Lower leg skin (tissue), 4 donors: Measurements from ENCODE around the gene ZNF57. TPM values are rescaled to one million over a fixed set of nuclear protein-coding genes. Genes with fewer than 3 reads are reported as not detected.
A peak's percentile ranks its signal among the peaks of the same experiment; 100 is the strongest.
"Not testable (repeated sequence)": the region's sequence is repeated elsewhere in the genome, so short reads cannot be mapped to it uniquely, and the experiment has no call there.

Source experiments
- DNase-seq, 2 donors: peaks; one replicate each; pipeline ENCODE4 v3.0.0-alpha.2; 2019; ENCODE audit warnings: low spot score in 2 of 2
- H3K4me3 ChIP-seq: fragments of 200-600 bp; sonication (generic); 2 replicates; pipeline ENCODE4 v1.5.1; 2017; ENCODE audit warnings: mild to moderate bottlenecking, low read depth; ENCODE audit not compliant: poor library complexity, severe bottlenecking
- POLR2A ChIP-seq, 2 donors: fragments of 450-650 bp; IDR thresholded peaks; one replicate each; pipeline ENCODE4 v1.6.1; 2016 to 2017; ENCODE audit warnings: antibody characterized with exemption in 2 of 2, mild to moderate bottlenecking in 1 of 2, moderate library complexity in 1 of 2
- WGBS, 2 donors: methylation state at CpG; one replicate each; pipeline ENCODE4 v1.1.5; 2018; 5-methylcytosine and 5-hydroxymethylcytosine counted together
- intact Hi-C: fragments of 100-400 bp; cut with DNase I; formaldehyde crosslinking; loops from one replicate; pipeline ENCODE4 v1.15.0; 2023; ENCODE audit warnings: low total_unique reads
- total RNA-seq, 4 donors: library from RNA; depleted of rRNA; stranded (reverse); fragments of >200 nt; gene quantifications; one replicate each; pipeline ENCODE4 v1.1.0, GENCODE V29; 2016
- TF ChIP-seq, protein P1 (sequence below), 3 donors: fragments of 450-650 bp; IDR thresholded peaks; one replicate each; pipeline ENCODE4 v1.5.1; 2016; ENCODE audit warnings: antibody characterized with exemption in 3 of 3, mild to moderate bottlenecking in 3 of 3, moderate library complexity in 2 of 3

The ZNF57 gene
- total RNA-seq, 4 donors from 2014 or later: 21.0 to 33.9 (median 29.2) TPM

DNA sequence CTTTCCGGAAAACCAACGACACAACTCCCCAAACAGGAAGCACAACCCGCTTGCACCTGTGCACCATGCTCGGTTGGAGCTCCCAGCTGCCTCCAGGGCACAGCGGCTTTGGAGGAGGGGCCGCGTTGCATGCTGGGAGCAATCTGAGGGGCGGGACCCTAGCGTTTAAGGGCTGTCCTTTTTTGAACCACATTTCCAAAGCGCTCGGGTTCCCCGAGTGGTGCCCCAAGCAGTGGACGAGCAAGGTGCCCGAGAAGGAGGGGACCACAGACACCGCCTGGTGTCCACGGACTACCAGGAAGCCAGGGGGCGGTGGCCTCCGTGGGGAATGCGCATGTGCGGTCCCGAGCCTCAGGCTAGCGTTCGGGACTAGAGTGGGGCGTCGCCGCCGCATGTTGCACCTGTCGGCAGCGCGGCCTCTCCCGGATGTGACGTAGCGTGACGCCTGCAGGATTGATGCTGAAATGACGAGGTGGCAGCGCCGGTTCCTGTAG is 11.9 kb upstream of the ZNF57 start:
- TF ChIP-seq, protein P1, sequence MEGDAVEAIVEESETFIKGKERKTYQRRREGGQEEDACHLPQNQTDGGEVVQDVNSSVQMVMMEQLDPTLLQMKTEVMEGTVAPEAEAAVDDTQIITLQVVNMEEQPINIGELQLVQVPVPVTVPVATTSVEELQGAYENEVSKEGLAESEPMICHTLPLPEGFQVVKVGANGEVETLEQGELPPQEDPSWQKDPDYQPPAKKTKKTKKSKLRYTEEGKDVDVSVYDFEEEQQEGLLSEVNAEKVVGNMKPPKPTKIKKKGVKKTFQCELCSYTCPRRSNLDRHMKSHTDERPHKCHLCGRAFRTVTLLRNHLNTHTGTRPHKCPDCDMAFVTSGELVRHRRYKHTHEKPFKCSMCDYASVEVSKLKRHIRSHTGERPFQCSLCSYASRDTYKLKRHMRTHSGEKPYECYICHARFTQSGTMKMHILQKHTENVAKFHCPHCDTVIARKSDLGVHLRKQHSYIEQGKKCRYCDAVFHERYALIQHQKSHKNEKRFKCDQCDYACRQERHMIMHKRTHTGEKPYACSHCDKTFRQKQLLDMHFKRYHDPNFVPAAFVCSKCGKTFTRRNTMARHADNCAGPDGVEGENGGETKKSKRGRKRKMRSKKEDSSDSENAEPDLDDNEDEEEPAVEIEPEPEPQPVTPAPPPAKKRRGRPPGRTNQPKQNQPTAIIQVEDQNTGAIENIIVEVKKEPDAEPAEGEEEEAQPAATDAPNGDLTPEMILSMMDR (IDR thresholded peaks at IDR 0.05): no peak
- TF ChIP-seq POLR2A (IDR thresholded peaks at IDR 0.05): no peak
- no peak overlapping the region for H3K4me3 ChIP-seq
- no peak for DNase-seq
- WGBS, 2 donors: 44 to 56% methylated on average over 7 to 36 of the region's 37 CpGs
- intact Hi-C loops: no loop called here

DNA sequence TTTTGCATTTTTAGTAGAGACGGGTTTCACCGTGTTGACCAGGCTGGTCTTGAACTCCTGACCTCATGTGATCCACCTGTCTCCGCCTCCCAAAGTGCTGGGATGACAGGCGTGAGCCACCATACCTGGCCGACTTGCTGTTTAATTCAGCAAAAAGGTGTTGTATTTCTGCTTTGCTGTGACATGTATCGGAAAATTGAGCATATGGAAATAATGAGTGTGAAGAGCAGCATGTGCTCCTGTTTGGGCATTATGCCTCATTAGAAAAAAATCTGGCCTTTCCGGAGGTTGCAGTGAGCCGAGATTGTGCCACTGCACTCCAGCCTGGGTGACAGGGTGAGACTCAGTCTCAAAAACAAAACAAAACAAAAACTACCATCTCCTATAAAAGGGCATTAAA is 10.2 kb upstream of the ZNF57 start:
- H3K4me3 ChIP-seq, intact Hi-C loops: not testable (repeated sequence)
- WGBS, 2 donors: 35 to 42% methylated on average over 8 of the region's 8 CpGs
- DNase-seq: peak in 1 of 2 donors; percentile 34

DNA sequence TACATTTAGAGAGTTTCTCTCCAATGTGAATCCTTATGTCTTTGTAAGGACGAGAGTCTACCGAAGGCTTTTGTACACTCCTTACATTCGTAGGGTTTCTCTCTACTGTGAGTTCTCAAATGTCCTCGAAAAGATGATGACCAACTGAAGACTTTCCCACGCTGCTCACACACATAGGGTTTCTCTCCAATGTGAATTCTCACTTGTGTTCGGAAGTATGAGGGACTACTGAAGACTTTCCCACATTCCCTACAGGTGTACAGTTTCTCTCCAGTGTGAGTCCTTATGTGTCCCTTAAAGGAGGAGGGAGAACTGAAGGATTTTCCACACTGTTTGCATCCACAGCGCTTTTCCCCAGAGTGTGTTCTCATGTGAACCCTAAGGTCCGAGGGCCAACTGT is 4.0 kb upstream of the ZNF57 start:
- H3K4me3 ChIP-seq: no peak overlapping the region
- DNase-seq: no peak
- intact Hi-C loops: no loop called here
- TF ChIP-seq, protein P1 (IDR thresholded peaks at IDR 0.05): no peak
- no peak for TF ChIP-seq POLR2A (IDR thresholded peaks at IDR 0.05)
- WGBS, 2 donors: 71 to 77% methylated on average over 8 of the region's 8 CpGs

DNA sequence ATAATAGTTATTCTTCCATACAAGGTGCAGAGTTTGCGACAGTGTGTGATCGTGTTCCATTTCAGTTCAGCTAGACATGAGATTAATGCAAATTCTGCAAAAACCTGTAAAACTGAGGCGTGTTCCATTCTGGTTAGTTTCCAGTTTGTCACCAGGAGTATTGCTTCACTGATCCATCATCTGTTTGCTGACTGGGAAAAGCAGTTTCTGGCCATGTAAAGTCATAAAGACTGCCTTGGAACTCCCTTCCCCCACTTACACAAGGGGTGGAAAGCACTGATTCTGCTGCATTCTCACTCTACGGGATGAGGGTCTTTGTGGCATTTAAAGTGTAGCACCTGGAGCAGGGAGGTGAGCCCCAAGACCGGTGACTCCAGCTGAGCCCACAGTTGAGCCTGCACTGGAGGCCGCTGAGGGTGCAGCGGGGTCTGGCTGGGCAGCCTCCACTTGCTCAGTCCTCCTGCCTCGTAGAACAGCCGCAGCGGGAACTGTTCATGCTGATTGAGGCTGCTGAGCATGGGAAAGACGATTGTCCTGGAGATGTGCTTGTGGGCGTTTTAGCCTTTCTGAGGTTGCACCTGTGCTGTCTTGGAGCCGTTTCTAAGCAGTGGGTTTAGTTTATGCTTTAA is 2.0 kb downstream of the ZNF57 start:
- TF ChIP-seq POLR2A (IDR thresholded peaks at IDR 0.05): no peak
- TF ChIP-seq, protein P1 (IDR thresholded peaks at IDR 0.05): no peak
- WGBS, 2 donors: 69 to 75% methylated on average over 13 of the region's 13 CpGs
- intact Hi-C loops: no loop called here
- DNase-seq: peak in 1 of 2 donors; percentile 80
- H3K4me3 ChIP-seq: no peak overlapping the region

DNA sequence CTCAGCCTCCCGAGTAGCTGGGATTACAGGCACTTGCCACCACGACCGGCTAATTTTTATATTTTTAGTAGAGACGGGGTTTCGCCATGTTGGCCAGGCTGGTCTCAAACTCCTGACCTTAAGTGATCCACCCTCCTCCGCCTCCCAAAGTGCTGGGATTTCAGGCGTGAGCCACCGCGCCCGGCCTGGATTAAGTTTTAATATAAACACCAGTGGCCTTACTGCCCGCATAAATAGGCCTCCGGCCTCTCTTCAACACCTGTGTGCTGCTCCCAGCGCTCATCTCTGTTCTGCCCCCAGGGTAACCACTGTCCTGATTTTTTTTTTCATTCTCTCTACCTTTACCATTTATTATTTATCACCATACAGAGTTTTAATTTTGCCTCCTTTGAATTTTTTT is 2.6 kb downstream of the ZNF57 start:
- DNase-seq: peak in 1 of 2 donors; percentile 80

DNA sequence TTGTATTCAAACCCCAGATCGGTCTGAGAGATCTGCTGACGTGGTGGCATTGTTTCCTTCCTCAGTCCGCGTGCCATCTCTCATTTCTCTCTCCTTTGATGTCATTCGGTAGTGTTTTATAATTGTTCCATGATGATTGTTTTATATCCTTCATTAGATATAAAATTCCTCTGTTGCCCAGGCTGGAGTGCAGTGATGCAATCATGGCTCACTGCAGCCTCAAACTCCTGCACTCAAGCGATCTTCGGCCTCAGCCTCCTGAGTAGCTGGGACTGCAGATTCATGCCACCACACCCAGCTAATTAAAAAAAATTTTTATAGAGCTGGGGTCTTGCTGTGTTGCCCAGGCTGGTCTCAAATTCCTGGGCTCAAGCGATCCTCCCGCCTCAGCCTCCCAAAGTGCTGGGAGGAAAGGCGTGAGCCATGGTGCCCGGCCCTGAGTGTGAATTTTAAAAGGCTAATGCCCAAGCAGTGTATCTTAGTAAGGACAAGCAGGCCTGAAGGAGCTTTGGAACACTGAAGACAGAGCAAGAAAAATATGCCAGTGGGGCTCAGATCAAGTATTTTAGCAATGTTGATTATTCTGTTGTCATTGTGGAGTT is 5.3 kb downstream of the ZNF57 start:
- TF ChIP-seq, protein P1 (IDR thresholded peaks at IDR 0.05): no peak
- TF ChIP-seq POLR2A (IDR thresholded peaks at IDR 0.05): no peak
- intact Hi-C loops: no loop called here
- H3K4me3 ChIP-seq: no peak overlapping the region
- 84 to 86% methylated on average over 11 of the region's 11 CpGs for WGBS, 2 donors
- peak in 1 of 2 donors; percentile 62 for DNase-seq

More for the DNA sequence above, 2.6 kb downstream of the ZNF57 start:
- H3K4me3 ChIP-seq, intact Hi-C loops: not testable (repeated sequence)
- 85 to 86% methylated on average over 13 of the region's 13 CpGs for whole genome bisulfite sequencing, 2 donors
